ENCODE data around the gene VLDLR.

VLDLR gene

GRCh38 chr9:2622461-2623287, 1.1 kb downstream of the VLDLR start:
- DNase-seq, result no peak

GRCh38 chr9:2623288-2624050, 1.9 kb downstream of the VLDLR start:
- no peak for DNase-seq

DNA sequence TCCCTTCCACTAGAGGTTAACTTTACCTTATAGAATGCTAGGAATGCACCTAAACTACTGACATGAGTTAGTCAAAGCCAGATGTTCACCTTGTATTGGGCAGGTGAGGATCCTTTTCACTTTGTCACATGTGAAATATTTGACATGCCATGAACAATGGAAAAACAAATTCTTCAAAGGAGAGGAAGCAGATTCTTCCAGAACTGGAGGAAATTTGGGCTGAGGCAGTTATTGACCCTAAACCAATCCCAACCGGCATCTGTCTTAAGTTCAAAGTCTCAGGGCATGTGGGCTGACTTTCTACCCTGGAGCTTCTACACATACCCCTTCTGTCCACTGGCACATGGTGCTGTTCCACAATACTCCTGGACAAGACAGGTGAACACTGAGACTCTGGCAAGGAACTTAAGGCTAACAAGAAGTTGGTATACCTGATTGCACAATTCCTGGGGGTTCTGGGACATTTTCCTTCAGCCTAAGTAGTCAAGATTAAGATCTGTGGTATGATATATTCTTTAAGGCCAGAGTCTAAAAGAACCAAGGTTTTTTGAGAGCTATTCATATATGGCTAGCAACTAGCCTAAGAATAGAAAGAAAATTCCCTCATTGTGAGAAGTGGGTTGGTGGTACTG, 2.6 kb downstream of the VLDLR start:
- no peak for DNase-seq

- no peak for DNase-seq
Observed at GRCh38 chr9:2625427-2625826, 3.8 kb downstream of the VLDLR start.

- no peak for DNase-seq
Observed at GRCh38 chr9:2628919-2629318, 7.3 kb downstream of the VLDLR start.

- no peak for DNase-seq
Observed at GRCh38 chr9:2630158-2630557, 8.6 kb downstream of the VLDLR start.

GRCh38 chr9:2631263-2631662, 9.7 kb downstream of the VLDLR start:
- no peak for DNase-seq

- DNase-seq, result no peak
Observed at GRCh38 chr9:2634153-2634552, 12.6 kb downstream of the VLDLR start.

GRCh38 chr9:2634818-2635217, 13.2 kb downstream of the VLDLR start:
- no peak for DNase-seq

GRCh38 chr9:2635922-2636321, 14.3 kb downstream of the VLDLR start:
- DNase-seq, result no peak

GRCh38 chr9:2637390-2637789, 15.8 kb downstream of the VLDLR start:
- DNase-seq, result no peak

- DNase-seq, result no peak
Observed at GRCh38 chr9:2638871-2639673, 17.5 kb downstream of the VLDLR start.

GRCh38 chr9:2639786-2640185, 18.2 kb downstream of the VLDLR start:
- no peak for DNase-seq

DNA sequence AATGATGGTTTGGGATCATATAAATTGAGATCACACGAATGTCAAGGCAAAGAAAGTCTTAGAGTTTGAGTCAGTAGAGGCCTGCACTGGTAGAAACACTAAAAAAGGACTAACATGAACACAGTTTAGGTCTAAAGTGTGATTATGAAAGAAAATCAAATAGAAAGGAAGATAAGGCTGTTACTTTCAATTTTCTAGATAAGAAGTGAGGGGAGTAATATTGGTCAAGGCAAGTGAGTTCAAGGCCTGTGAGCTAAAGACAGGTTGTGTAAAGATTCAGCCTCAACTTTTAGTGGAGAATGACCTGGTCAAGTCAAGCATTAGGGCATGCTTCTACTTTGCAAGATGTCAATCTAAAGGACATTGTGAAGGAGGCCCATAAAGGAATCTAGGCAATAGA, 19.0 kb downstream of the VLDLR start:
- DNase-seq, result no peak

DNA sequence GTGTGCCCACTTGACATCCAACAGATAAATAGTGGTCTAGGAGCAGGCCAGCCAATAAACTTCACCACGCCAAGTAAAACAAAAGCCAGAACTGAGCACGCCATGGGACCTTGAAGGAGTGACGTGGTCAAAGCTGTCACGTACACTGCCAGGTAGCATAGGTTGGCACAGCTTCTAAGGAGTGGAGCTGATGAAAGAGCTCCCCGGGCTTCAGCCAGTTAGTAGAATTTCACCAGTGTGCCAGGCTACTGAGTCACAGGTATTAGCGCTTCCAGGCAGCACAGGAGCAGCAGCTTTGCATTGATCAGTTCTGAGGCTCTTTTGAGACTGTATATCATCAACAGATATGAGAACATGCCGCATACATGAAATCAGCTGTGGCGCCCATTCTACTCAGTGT, 19.4 kb downstream of the VLDLR start:
- no peak for DNase-seq

DNA sequence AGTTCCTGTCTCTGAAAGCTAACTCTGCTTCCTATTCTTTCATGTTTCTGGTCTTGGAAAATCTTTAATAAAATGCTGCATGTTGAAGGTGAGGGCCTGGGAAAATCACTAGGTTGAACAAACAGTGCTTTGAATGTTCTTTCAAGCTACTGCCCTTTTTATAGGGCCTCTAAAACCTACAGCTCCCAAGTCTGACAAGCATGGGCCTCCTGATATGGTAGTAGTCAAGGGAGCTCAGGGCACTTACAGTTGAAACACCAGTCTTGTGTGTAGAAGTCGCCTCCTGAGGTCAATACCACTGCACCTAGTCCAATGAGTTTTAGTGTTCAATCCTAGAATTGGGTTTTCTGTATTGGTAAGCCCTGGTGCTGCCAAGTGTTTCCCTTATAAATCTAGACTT, 20.5 kb downstream of the VLDLR start:
- DNase-seq, result no peak

- DNase-seq, result no peak
Observed at GRCh38 chr9:2645569-2645968, 24.0 kb downstream of the VLDLR start.

DNA sequence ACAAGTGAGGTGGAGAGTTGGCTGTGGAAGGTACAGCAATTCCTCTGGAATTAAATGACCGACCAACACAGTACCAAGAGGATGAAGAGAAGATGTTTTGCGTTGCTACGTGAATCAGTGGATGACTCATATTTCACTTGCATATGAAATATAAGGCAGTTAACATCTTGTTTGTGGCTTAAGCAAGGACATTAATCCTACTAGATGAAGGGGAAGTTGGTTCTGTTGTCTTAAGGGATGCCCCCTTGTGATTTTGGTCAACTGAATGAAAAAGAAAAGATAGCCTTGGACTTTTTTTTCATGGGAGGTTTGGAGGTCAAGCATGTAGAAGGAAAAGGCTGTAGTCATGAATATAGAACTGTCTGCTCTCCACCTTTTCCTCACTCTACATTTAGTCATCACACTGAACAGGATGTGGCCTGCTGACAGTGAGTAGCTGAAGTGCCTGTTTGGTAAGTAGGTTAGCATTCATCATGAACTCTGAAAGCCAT, 33.9 kb downstream of the VLDLR start:
- DNase-seq, result peak; percentile 36

DNA sequence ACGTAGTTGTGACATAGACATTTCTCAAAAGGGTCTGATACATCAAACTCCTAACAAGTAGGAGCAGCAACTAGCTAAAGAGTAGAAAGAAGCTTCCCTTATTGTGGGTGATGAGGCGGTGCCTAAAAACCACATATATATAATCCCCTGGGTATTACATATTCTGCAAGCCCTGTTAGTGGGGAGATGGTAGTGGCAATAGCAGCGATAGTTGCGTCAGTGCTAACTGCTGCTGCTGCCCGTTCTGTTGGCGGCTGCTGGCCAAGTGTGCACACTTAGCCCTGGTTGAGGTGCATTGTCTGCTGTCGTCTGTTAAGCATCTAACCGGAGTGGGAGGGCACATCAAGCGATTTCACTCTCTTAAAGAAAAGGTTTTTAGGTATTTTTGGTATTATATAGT, 35.8 kb downstream of the VLDLR start:
- DNase-seq, result no peak

- DNase-seq, result no peak
Observed at GRCh38 chr9:2662496-2662895, 40.9 kb downstream of the VLDLR start.

GRCh38 chr9:2663461-2664173, 42.0 kb downstream of the VLDLR start:
- DNase-seq, result no peak

Measured in GDM1 (cell line).